GM18909 (cell line): Measurements from ENCODE around the gene CHMP6.

Experiments
- ATAC-seq: cut with Tn5 transposase; IDR thresholded peaks from one replicate; pipeline ENCODE4 v1.9.1; 2021; ENCODE audit warnings: mild to moderate bottlenecking; ENCODE audit not compliant: unreplicated experiment, poor library complexity

The CHMP6 gene

GRCh38 chr17:81039854-81040758, 48.5 kb downstream of the CHMP6 start:
- ATAC-seq: no peak

- ATAC-seq: no peak
Measured at GRCh38 chr17:81040791-81041337, 49.2 kb downstream of the CHMP6 start.

- no peak for ATAC-seq
Measured at GRCh38 chr17:81042606-81043005, 51.0 kb downstream of the CHMP6 start.

GRCh38 chr17:81043319-81043724, 51.7 kb downstream of the CHMP6 start:
- ATAC-seq: no peak

GRCh38 chr17:81043725-81044427, 52.2 kb downstream of the CHMP6 start:
- no peak for ATAC-seq

- no peak for ATAC-seq
Measured at GRCh38 chr17:81044428-81044763, 52.8 kb downstream of the CHMP6 start.

GRCh38 chr17:81044764-81045589, 53.3 kb downstream of the CHMP6 start:
- ATAC-seq: no peak

- no peak for ATAC-seq
Measured at GRCh38 chr17:81045590-81046095, 54.0 kb downstream of the CHMP6 start.

GRCh38 chr17:81046132-81046769, 54.6 kb downstream of the CHMP6 start:
- ATAC-seq: no peak

- ATAC-seq: no peak
Measured at GRCh38 chr17:81046770-81047359, 55.2 kb downstream of the CHMP6 start.

GRCh38 chr17:81048827-81049371, 57.3 kb downstream of the CHMP6 start:
- ATAC-seq: no peak

- no peak for ATAC-seq
Measured at GRCh38 chr17:81049372-81049911, 57.8 kb downstream of the CHMP6 start.
